Measurements from ENCODE around the gene LBHD1. TPM values are rescaled to one million over a fixed set of nuclear protein-coding genes. Genes with fewer than 3 reads are reported as not detected.

The LBHD1 gene
- polyA plus RNA-seq, 3 donors = 1.9 to 9.1 (median 2.9) TPM

GRCh38 chr11:62682518-62682917, 10.5 kb upstream of the LBHD1 start:
- H3K27me3 Mint-ChIP-seq (ENCODE audit: low read depth in 3 of 3) = peaks cover 10 to 16% (median 13%) of the 10 kb centered on the region in 3 donors
- WGBS (ENCODE audit: insufficient coverage) = 100% methylated on average over 2 of the region's 7 CpGs
- Histone ChIP-seq H3K4me3 (replicated peaks in 1 of 3; ENCODE audit: low read depth in 2 of 3, low read length in 3 of 3) (no peak overlapping the region), H3K9me3 (replicated peaks in 1 of 2; ENCODE audit: control insufficient read depth in 1 of 2, insufficient read depth in 1 of 2, low read length in 2 of 2) (no peaks in the 10 kb centered on the region), H3K36me3 (replicated peaks in 1 of 2; ENCODE audit: control insufficient read depth in 1 of 2, insufficient read depth in 2 of 2, low read length in 2 of 2) (peaks cover 5% of the 10 kb centered on the region in 2 donors), H3K27ac (ENCODE audit: low read depth in 1 of 2, low read length in 2 of 2) (no peak overlapping the region), H3K9ac (ENCODE audit: insufficient read depth, low read length, poor library complexity, severe bottlenecking) (no peak overlapping the region), H2AFZ (ENCODE audit: insufficient read depth, low read depth, low read length, poor library complexity, severe bottlenecking) (peak overlapping the region; percentile 13), H3K27me3 (ENCODE audit: control insufficient read depth in 2 of 2, insufficient read depth in 2 of 2, low read length in 2 of 2) (peaks cover 2 to 10% of the 10 kb centered on the region in 2 donors), H4K20me1 (ENCODE audit: insufficient read depth, low read length) (peaks cover 6% of the 10 kb centered on the region), H3K4me2 (replicated peaks; ENCODE audit: extremely low read depth, low read length, poor library complexity, severe bottlenecking) (no peak overlapping the region), H3K79me2 (ENCODE audit: insufficient read depth, low read length) (peaks cover 15% of the 10 kb centered on the region), H3K4me1 (ENCODE audit: control insufficient read depth in 1 of 2, insufficient read depth in 2 of 2, low read length in 2 of 2) (peaks cover 13 to 18% of the 10 kb centered on the region in 2 donors)
- intact Hi-C loops (cut with micrococcal nuclease) = no loop called here
- H3K36me3 Mint-ChIP-seq = peaks cover 6 to 8% of the 10 kb centered on the region in 2 donors
- peaks cover 18% of the 10 kb centered on the region for H3K4me1 Mint-ChIP-seq
- no peak for TF ChIP-seq CTCF (IDR thresholded peaks at IDR 0.05)
- no peaks in the 10 kb centered on the region for H3K9me3 Mint-ChIP-seq
- no peak for DNase-seq
- H3K27ac Mint-ChIP-seq = peak overlapping the region in 1 of 7 donors; percentile 80
- no peak overlapping the region for H3K4me3 Mint-ChIP-seq

GRCh38 chr11:62680825-62681240, 8.8 kb upstream of the LBHD1 start:
- Mint-ChIP-seq H3K4me1 (peaks cover 30% of the 10 kb centered on the region), H3K27me3 (ENCODE audit: low read depth in 3 of 3) (peaks cover 0 to 3% (median 2%) of the 10 kb centered on the region in 3 donors), H3K4me3 (no peak overlapping the region), H3K9me3 (no peaks in the 10 kb centered on the region), H3K27ac (peak overlapping the region in 1 of 7 donors; percentile 30), H3K36me3 (peaks cover 21 to 25% of the 10 kb centered on the region in 2 donors)
- Histone ChIP-seq H3K4me1 (ENCODE audit: control insufficient read depth in 1 of 2, insufficient read depth in 2 of 2, low read length in 2 of 2) (peaks cover 13 to 29% of the 10 kb centered on the region in 2 donors), H3K9me3 (replicated peaks in 1 of 2; ENCODE audit: control insufficient read depth in 1 of 2, insufficient read depth in 1 of 2, low read length in 2 of 2) (no peaks in the 10 kb centered on the region), H3K27ac (ENCODE audit: low read depth in 1 of 2, low read length in 2 of 2) (no peak overlapping the region), H3K27me3 (ENCODE audit: control insufficient read depth in 2 of 2, insufficient read depth in 2 of 2, low read length in 2 of 2) (no peaks in the 10 kb centered on the region), H2AFZ (ENCODE audit: insufficient read depth, low read depth, low read length, poor library complexity, severe bottlenecking) (peak overlapping the region; percentile 59), H3K4me3 (replicated peaks in 1 of 3; ENCODE audit: low read depth in 2 of 3, low read length in 3 of 3) (no peak overlapping the region), H3K79me2 (ENCODE audit: insufficient read depth, low read length) (peaks cover 30% of the 10 kb centered on the region), H3K4me2 (replicated peaks; ENCODE audit: extremely low read depth, low read length, poor library complexity, severe bottlenecking) (no peak overlapping the region), H3K9ac (ENCODE audit: insufficient read depth, low read length, poor library complexity, severe bottlenecking) (no peak overlapping the region), H3K36me3 (replicated peaks in 1 of 2; ENCODE audit: control insufficient read depth in 1 of 2, insufficient read depth in 2 of 2, low read length in 2 of 2) (peaks cover 17 to 20% of the 10 kb centered on the region in 2 donors), H4K20me1 (ENCODE audit: insufficient read depth, low read length) (peaks cover 20% of the 10 kb centered on the region)
- DNase-seq = peak; percentile 25 to 48 (median 26)
- intact Hi-C loops (cut with micrococcal nuclease) = no loop called here
- peak; percentile 25 for TF ChIP-seq CTCF (IDR thresholded peaks at IDR 0.05)
- 27% methylated on average over 1 of the region's 4 CpGs for WGBS (ENCODE audit: insufficient coverage)
